Type B pancreatic cell (in vitro differentiated cells): ENCODE measurements around the gene HSH2D. TPM values are rescaled to one million over a fixed set of nuclear protein-coding genes. Genes with fewer than 3 reads are reported as not detected.
A peak's percentile ranks its signal among the peaks of the same experiment; 100 is the strongest.
"Not testable (repeated sequence)": the region's sequence is repeated elsewhere in the genome, so short reads cannot be mapped to it uniquely, and the experiment has no call there.

Experiments used
- DNase-seq: peaks from one replicate; pipeline ENCODE4 v3.0.0; 2021; ENCODE audit warnings: mixed read lengths; ENCODE audit not compliant: unreplicated experiment; ENCODE audit errors: extremely low spot score
- H3K27ac Mint-ChIP-seq: 2 replicates; pipeline ENCODE4 v1.8.0; 2021; ENCODE audit warnings: mild to moderate bottlenecking, mixed read lengths
- H3K27me3 Mint-ChIP-seq: 2 replicates; pipeline ENCODE4 v1.8.0; 2021; ENCODE audit warnings: mixed read lengths
- H3K36me3 Mint-ChIP-seq: 2 replicates; pipeline ENCODE4 v1.8.0; 2021; ENCODE audit warnings: mixed read lengths
- H3K4me1 Mint-ChIP-seq: one replicate; pipeline ENCODE4 v1.8.0; 2021; ENCODE audit warnings: mixed read lengths; ENCODE audit not compliant: unreplicated experiment
- H3K4me3 Mint-ChIP-seq: 2 replicates; pipeline ENCODE4 v1.8.0; 2021; ENCODE audit warnings: mild to moderate bottlenecking, mixed read lengths
- H3K9me3 Mint-ChIP-seq: 2 replicates; pipeline ENCODE4 v1.8.0; 2021; ENCODE audit warnings: mixed read lengths
- total RNA-seq: library from RNA; stranded (reverse); gene quantifications from 2 replicates; pipeline ENCODE4 v1.2.1, GENCODE V29; 2021; ENCODE audit warnings: low replicate concordance
- TF ChIP-seq, protein P1 (sequence below): fragments of 200-600 bp; sonication (generic); conservative IDR thresholded peaks from 2 replicates; pipeline ENCODE4 v1.5.0; 2021; ENCODE audit warnings: antibody characterized with exemption, mild to moderate bottlenecking

The HSH2D gene
- total RNA-seq, 1 donor from 2014 or later: 0.68 TPM

DNA sequence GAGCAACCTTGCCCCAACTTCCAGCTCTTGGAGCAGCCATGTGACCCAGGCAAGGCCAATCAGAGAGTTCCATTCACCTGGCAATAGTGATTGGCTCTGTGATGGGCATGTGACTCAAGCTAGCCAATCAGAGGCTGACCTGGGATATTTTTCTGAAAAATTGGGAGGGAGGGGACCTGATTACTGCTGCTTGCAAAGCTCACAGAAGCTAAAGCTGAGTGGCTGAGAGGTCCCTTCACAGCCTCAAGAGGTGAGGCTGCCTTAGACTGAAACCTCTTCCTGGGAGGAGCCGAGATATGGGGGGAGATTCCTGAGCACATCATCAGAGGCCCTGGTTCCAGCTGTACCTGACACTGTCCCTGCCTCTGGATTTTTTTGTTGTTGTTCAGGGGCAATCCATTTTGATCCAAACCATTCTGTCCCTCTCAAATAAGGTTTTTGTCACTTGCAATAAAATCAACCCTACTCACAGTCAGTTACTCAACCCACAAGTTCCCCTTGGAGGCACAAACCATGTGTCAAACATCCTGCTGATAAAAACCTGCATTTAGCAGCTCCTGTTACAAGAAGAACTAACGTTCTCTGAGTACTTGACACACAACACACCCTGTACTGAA is 25.1 kb downstream of the HSH2D start:
- TF ChIP-seq, protein P1, sequence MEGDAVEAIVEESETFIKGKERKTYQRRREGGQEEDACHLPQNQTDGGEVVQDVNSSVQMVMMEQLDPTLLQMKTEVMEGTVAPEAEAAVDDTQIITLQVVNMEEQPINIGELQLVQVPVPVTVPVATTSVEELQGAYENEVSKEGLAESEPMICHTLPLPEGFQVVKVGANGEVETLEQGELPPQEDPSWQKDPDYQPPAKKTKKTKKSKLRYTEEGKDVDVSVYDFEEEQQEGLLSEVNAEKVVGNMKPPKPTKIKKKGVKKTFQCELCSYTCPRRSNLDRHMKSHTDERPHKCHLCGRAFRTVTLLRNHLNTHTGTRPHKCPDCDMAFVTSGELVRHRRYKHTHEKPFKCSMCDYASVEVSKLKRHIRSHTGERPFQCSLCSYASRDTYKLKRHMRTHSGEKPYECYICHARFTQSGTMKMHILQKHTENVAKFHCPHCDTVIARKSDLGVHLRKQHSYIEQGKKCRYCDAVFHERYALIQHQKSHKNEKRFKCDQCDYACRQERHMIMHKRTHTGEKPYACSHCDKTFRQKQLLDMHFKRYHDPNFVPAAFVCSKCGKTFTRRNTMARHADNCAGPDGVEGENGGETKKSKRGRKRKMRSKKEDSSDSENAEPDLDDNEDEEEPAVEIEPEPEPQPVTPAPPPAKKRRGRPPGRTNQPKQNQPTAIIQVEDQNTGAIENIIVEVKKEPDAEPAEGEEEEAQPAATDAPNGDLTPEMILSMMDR: no peak
- H3K4me3 Mint-ChIP-seq: no peak overlapping the region
- no peak overlapping the region for H3K27ac Mint-ChIP-seq
- H3K36me3 Mint-ChIP-seq: no peaks in the 10 kb centered on the region
- no peaks in the 10 kb centered on the region for H3K9me3 Mint-ChIP-seq
- DNase-seq: no peak
- peaks cover 10% of the 10 kb centered on the region for H3K4me1 Mint-ChIP-seq
- H3K27me3 Mint-ChIP-seq: no peaks in the 10 kb centered on the region

DNA sequence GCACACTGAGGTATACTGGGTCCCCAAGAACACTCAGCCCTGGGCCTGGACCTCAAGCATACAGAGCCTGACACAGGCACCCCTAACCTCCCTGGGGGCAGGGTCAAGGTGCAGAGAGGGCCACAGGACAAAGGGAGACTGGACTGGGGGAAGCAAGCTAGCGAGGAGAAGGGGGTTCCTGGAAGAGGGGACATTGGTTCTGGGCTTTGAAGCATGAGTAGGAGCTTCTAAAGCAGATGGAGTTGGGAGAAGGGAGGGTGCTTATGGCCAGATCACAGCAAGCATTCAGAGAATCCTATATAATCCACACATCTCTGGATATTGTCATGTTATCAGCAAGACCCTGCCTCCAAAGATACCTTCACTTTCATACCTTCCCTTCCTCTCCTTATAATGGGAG is 26.6 kb downstream of the HSH2D start:
- no peak for DNase-seq
- TF ChIP-seq, protein P1: no peak
- H3K27me3 Mint-ChIP-seq: no peaks in the 10 kb centered on the region
- no peak overlapping the region for H3K4me3 Mint-ChIP-seq
- H3K9me3 Mint-ChIP-seq: no peaks in the 10 kb centered on the region
- H3K27ac Mint-ChIP-seq: no peak overlapping the region
- H3K36me3 Mint-ChIP-seq: no peaks in the 10 kb centered on the region
- peaks cover 10% of the 10 kb centered on the region for H3K4me1 Mint-ChIP-seq

DNA sequence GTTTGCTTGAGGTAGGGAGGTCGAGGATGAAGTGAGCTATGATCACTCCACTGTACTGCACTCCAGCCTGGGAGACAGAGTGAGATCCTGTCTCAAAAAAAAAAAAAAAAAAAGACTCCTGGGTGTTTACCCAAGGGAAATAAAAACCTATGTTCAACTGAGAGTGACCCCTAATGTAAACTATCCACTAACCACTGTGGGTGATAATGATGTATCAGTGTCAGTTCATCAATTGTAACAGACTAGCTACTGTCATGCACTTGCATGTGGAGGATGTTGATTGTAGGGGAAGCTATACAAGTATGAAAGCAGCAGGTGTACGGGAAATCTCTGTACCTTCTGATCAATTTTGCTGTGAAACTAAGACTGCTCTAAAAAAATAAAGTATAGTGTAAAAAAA is 32.5 kb downstream of the HSH2D start:
- DNase-seq: no peak
- Mint-ChIP-seq H3K9me3 (no peaks in the 10 kb centered on the region), H3K4me3 (no peak overlapping the region), H3K4me1 (peaks cover 10% of the 10 kb centered on the region), H3K36me3 (no peaks in the 10 kb centered on the region), H3K27me3 (no peaks in the 10 kb centered on the region), H3K27ac (no peak overlapping the region)
- TF ChIP-seq, protein P1: no peak

DNA sequence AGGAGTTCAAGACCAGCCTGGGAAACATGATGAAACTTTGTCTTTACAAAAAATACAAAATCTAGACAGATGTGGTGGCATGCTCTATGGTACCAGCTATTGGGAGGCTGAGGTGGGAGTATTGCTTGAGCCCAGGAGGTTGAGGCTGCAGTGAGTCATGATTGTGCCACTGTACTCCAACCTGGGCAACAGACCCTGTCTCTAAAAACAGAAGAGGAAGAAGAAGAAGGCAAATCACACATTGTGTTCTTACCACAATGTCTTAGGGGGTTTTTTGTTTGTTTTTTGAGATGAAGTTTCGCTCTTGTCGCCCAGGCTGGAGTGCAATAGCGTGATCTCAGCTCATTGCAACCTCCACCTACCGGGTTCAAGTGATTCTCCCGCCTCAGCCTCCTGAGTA is 35.4 kb downstream of the HSH2D start:
- not testable (repeated sequence) for H3K27me3 Mint-ChIP-seq, H3K36me3 Mint-ChIP-seq, H3K27ac Mint-ChIP-seq, H3K4me1 Mint-ChIP-seq, DNase-seq, H3K4me3 Mint-ChIP-seq, H3K9me3 Mint-ChIP-seq

DNA sequence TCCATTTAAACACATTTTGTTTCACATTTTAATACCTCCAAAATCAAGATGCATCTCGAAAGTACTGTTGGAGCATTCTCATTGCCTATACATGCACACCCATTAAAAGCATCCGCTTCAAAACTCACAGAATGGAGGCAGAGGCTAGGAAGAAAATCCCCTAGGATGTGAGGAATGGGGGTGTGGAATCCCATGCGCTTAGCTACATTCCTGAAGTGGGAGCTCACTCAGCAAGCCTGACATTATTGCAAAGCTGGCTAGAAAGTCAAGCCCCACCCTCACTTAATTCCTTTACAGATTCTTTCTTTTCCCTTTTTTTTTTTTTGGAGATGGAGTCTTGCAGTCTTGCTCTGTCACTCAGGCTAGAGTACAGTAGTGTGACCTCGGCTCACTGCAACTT is 37.1 kb downstream of the HSH2D start:
- H3K27me3 Mint-ChIP-seq: no peaks in the 10 kb centered on the region
- H3K4me1 Mint-ChIP-seq: peaks cover 13% of the 10 kb centered on the region
- peaks cover 5% of the 10 kb centered on the region for H3K36me3 Mint-ChIP-seq
- H3K27ac Mint-ChIP-seq: no peak overlapping the region
- TF ChIP-seq, protein P1: no peak
- H3K9me3 Mint-ChIP-seq: no peaks in the 10 kb centered on the region
- no peak for DNase-seq
- H3K4me3 Mint-ChIP-seq: no peak overlapping the region

DNA sequence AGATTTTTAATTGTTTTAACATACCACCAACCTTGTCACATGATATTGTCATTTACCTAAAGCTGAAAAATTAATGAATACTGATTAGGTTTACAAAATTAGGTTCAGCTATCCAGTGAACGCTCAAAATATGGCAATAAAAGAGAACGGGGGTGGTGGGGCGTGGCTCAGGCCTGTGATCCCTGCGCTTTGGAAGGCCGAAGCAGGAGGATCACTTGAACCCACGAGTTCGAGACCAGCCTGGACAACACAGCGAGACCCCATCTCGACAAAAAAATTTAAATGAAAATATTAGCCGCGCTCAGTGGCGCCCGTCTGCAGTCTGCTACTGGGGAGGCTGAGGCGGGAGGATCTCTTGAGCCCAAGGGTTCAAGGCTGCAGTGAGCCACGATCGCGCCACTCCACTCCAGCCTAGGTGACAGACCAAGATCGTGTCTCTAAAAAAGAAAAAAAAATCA is 41.2 kb downstream of the HSH2D start:
- no peaks in the 10 kb centered on the region for H3K9me3 Mint-ChIP-seq
- peaks cover 14% of the 10 kb centered on the region for H3K36me3 Mint-ChIP-seq
- peak overlapping the region; percentile 95 for H3K4me3 Mint-ChIP-seq
- TF ChIP-seq, protein P1: no peak
- DNase-seq: no peak
- peaks cover 22% of the 10 kb centered on the region for H3K4me1 Mint-ChIP-seq
- H3K27me3 Mint-ChIP-seq: no peaks in the 10 kb centered on the region
- peak overlapping the region; percentile 98 for H3K27ac Mint-ChIP-seq
